PC-9 (cell line): ENCODE measurements around the gene GPATCH2L. TPM values are rescaled to one million over a fixed set of nuclear protein-coding genes. Genes with fewer than 3 reads are reported as not detected.

Source experiments
- BruUV-seq: library from RNA; stranded (reverse); fragments of 400-500 nt; replicated peaks from 2 replicates; lab custom pipeline; 2021; lab: Mats Ljungman, UMichigan
- CTCF ChIA-PET: fragments of 300-600 bp; sonication (Branson Sonifier 250); formaldehyde crosslinking; loops from one replicate; lab custom pipeline; 2022; ENCODE audit warnings: antibody characterized with exemption; lab: Charles Lee
- POLR2A ChIA-PET: fragments of 300-600 bp; sonication (Branson Sonifier 250); formaldehyde crosslinking; loops from one replicate; lab custom pipeline; 2022; ENCODE audit warnings: antibody characterized with exemption; ENCODE audit not compliant: unreplicated experiment; lab: Charles Lee
- DNase-seq, 2 experiments: peaks; one replicate each; pipeline versions ENCODE4 v3.0.0 to v3.0.0-alpha.2; 2015 to 2022; ENCODE audit warnings: mixed read lengths in 1 of 2
- H2AFZ ChIP-seq: fragments of 200-600 bp; sonication (generic); 2 replicates; pipeline ENCODE4 v1.8.1; 2017; ENCODE audit warnings: antibody characterized with exemption
- H3F3A ChIP-seq: fragments of 200-600 bp; sonication (generic); 2 replicates; pipeline ENCODE4 v1.8.1; 2017; ENCODE audit warnings: antibody characterized with exemption, mild to moderate bottlenecking, low read depth; ENCODE audit not compliant: insufficient read depth
- H3K27ac ChIP-seq: fragments of 200-600 bp; sonication (generic); 2 replicates; pipeline ENCODE4 v1.6.1; 2016; ENCODE audit warnings: mixed run types
- H3K27me3 ChIP-seq: fragments of 200-600 bp; sonication (generic); 2 replicates; pipeline ENCODE4 v1.6.1; 2016; ENCODE audit warnings: low read depth, mixed run types; ENCODE audit not compliant: insufficient read depth
- H3K36me3 ChIP-seq: fragments of 200-600 bp; sonication (generic); 2 replicates; pipeline ENCODE4 v1.6.1; 2016; ENCODE audit warnings: low read depth, mixed run types
- H3K4me1 ChIP-seq: fragments of 200-600 bp; sonication (generic); replicated peaks from 2 replicates; pipeline ENCODE4 v1.6.1; 2016; ENCODE audit warnings: mixed run types; ENCODE audit not compliant: insufficient read depth
- H3K4me2 ChIP-seq: fragments of 200-600 bp; sonication (generic); 2 replicates; pipeline ENCODE4 v1.6.1; 2017; ENCODE audit warnings: mixed run types
- H3K4me3 ChIP-seq: fragments of 200-600 bp; sonication (generic); 2 replicates; pipeline ENCODE4 v1.6.1; 2016; ENCODE audit warnings: mixed run types
- H3K79me2 ChIP-seq: fragments of 200-600 bp; sonication (generic); 2 replicates; pipeline ENCODE4 v1.6.1; 2017; ENCODE audit warnings: low read depth, mixed run types
- H3K9me2 ChIP-seq: fragments of 200-600 bp; sonication (generic); 2 replicates; pipeline ENCODE4 v1.8.1; 2017; ENCODE audit warnings: mild to moderate bottlenecking; ENCODE audit not compliant: insufficient read depth
- H3K9me3 ChIP-seq: fragments of 200-600 bp; sonication (generic); 2 replicates; pipeline ENCODE4 v1.8.1; 2016; ENCODE audit warnings: low read depth; ENCODE audit not compliant: insufficient read depth
- H4K20me1 ChIP-seq: fragments of 200-600 bp; sonication (generic); 2 replicates; pipeline ENCODE4 v1.8.1; 2017; ENCODE audit not compliant: insufficient read depth
- EZH2 ChIP-seq: fragments of 200-600 bp; sonication (generic); IDR thresholded peaks from 2 replicates; pipeline ENCODE4 v1.8.0; 2017; ENCODE audit warnings: antibody characterized with exemption, low read depth
- intact Hi-C: fragments of 100-400 bp; cut with micrococcal nuclease; formaldehyde crosslinking; loops from one replicate; pipeline ENCODE4 v1.10.0; 2022; ENCODE audit not compliant: unreplicated experiment
- total RNA-seq: library from RNA; stranded (reverse); gene quantifications from 2 replicates; pipeline ENCODE4 v1.2.3, GENCODE V29; 2021
- TF ChIP-seq, protein P1 (sequence below): fragments of 200-600 bp; sonication (generic); conservative IDR thresholded peaks from 2 replicates; pipeline ENCODE4 v1.6.1; 2017; ENCODE audit warnings: mixed run types, antibody characterized with exemption, mild to moderate bottlenecking, moderate library complexity

GPATCH2L gene
- total RNA-seq, 1 experiment from 2014 or later: 124 TPM

GRCh38 chr14:76194327-76194726 is 42.6 kb downstream of the GPATCH2L start:
- no peak for DNase-seq
- Histone ChIP-seq H3K4me1 (no peaks in the 10 kb centered on the region), H3K4me3 (no peak overlapping the region), H3K9me3 (no peaks in the 10 kb centered on the region), H3F3A (peaks cover 3% of the 10 kb centered on the region; the same call in 1 of the 2 replicates), H3K27ac (no peak overlapping the region), H3K79me2 (no peaks in the 10 kb centered on the region), H3K4me2 (no peak overlapping the region), H3K9me2 (no peaks in the 10 kb centered on the region), H3K27me3 (no peaks in the 10 kb centered on the region), H4K20me1 (peaks cover 6% of the 10 kb centered on the region), H3K36me3 (peaks cover 61% of the 10 kb centered on the region), H2AFZ (no peak overlapping the region)
- ChIA-PET POLR2A (interaction anchor here (0.6 kb wide), 2 partner anchors 204 to 805 kb away, joined by 3 to 4 read pairs; no protein-coding TSS in a partner anchor), CTCF (interaction anchor here (0.7 kb wide), 1 partner anchor 14 kb away, joined by 4 read pairs; no protein-coding TSS in a partner anchor)
- no TSS peak for BruUV-seq
- intact Hi-C loops: no loop called here
- no peak for TF ChIP-seq EZH2
- TF ChIP-seq, protein P1, sequence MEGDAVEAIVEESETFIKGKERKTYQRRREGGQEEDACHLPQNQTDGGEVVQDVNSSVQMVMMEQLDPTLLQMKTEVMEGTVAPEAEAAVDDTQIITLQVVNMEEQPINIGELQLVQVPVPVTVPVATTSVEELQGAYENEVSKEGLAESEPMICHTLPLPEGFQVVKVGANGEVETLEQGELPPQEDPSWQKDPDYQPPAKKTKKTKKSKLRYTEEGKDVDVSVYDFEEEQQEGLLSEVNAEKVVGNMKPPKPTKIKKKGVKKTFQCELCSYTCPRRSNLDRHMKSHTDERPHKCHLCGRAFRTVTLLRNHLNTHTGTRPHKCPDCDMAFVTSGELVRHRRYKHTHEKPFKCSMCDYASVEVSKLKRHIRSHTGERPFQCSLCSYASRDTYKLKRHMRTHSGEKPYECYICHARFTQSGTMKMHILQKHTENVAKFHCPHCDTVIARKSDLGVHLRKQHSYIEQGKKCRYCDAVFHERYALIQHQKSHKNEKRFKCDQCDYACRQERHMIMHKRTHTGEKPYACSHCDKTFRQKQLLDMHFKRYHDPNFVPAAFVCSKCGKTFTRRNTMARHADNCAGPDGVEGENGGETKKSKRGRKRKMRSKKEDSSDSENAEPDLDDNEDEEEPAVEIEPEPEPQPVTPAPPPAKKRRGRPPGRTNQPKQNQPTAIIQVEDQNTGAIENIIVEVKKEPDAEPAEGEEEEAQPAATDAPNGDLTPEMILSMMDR: no peak

DNA sequence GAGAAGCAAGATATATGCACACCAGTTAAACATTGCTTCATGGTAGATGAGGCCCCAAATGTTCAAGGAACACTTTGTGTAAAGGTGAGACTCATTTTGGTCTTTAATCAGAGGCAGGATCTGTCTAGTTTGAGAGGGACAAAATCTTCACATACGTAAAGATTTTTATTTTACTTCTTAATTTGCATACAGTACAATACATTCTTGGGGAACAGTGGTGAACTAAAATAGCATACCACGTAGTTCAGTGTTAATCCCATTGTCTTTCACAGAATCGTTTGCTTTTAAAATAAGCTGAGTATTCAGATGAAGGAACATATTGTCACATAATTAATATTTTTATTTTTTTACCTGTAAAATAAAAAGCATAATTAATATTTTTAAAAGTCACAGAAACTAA is 43.3 kb downstream of the GPATCH2L start:
- no peak overlapping the region for H3K4me2 ChIP-seq
- H3K9me3 ChIP-seq: no peaks in the 10 kb centered on the region
- no peak for DNase-seq
- BruUV-seq: no TSS peak
- H3F3A ChIP-seq: peaks cover 3% of the 10 kb centered on the region; the same call in 1 of the 2 replicates
- H3K79me2 ChIP-seq: no peaks in the 10 kb centered on the region
- ChIA-PET POLR2A (no interaction called here), CTCF (interaction anchor here (0.6 kb wide), 1 partner anchor 700 kb away, joined by 3 read pairs; no protein-coding TSS in a partner anchor)
- no peaks in the 10 kb centered on the region for H3K27me3 ChIP-seq
- no peak for TF ChIP-seq EZH2
- TF ChIP-seq, protein P1: no peak
- H3K36me3 ChIP-seq: peaks cover 61% of the 10 kb centered on the region
- intact Hi-C loops: no loop called here
- no peaks in the 10 kb centered on the region for H3K9me2 ChIP-seq
- no peak overlapping the region for H3K4me3 ChIP-seq
- no peaks in the 10 kb centered on the region; the same call in 1 of the 2 replicates for H4K20me1 ChIP-seq
- no peaks in the 10 kb centered on the region for H3K4me1 ChIP-seq
- H2AFZ ChIP-seq: no peak overlapping the region
- no peak overlapping the region for H3K27ac ChIP-seq

- H3K79me2 ChIP-seq: no peaks in the 10 kb centered on the region
- no peak overlapping the region for H3K4me2 ChIP-seq
- ChIA-PET CTCF (no interaction called here), POLR2A (no interaction called here)
- no TSS peak for BruUV-seq
- intact Hi-C loops: no loop called here
- H3K9me2 ChIP-seq: no peaks in the 10 kb centered on the region
- H3K4me3 ChIP-seq: no peak overlapping the region
- H3K27ac ChIP-seq: no peak overlapping the region
- no peak for DNase-seq
- no peaks in the 10 kb centered on the region for H3K9me3 ChIP-seq
- H3F3A ChIP-seq: peaks cover 3% of the 10 kb centered on the region; the same call in 1 of the 2 replicates
- H3K27me3 ChIP-seq: no peaks in the 10 kb centered on the region
- H4K20me1 ChIP-seq: peaks cover 7% of the 10 kb centered on the region
- TF ChIP-seq, protein P1: no peak
- no peak for TF ChIP-seq EZH2
- peaks cover 67% of the 10 kb centered on the region for H3K36me3 ChIP-seq
- H2AFZ ChIP-seq: no peak overlapping the region
- 0 out of 2 replicates have a peak, but pooled peaks cover 12% of the 10 kb centered on the region for H3K4me1 ChIP-seq
Observed at GRCh38 chr14:76196980-76197695, 45.4 kb downstream of the GPATCH2L start.
